H9 (cell line): ENCODE measurements around the gene LSG1. TPM values are rescaled to one million over a fixed set of nuclear protein-coding genes. Genes with fewer than 3 reads are reported as not detected.
"Not testable (repeated sequence)": the region's sequence is repeated elsewhere in the genome, so short reads cannot be mapped to it uniquely, and the experiment has no call there.

Source experiments
- DNase-seq: peaks from one replicate; pipeline ENCODE4 v3.0.0-alpha.2; 2017
- H2AFZ ChIP-seq: one replicate; pipeline ENCODE4 v1.6.1; 2013; ENCODE audit warnings: mild to moderate bottlenecking, low read length, control low read depth, moderate library complexity
- H2AK5ac ChIP-seq: 2 replicates; pipeline ENCODE4 v1.6.1; 2013; ENCODE audit warnings: low read length, control low read depth, mixed read lengths; ENCODE audit not compliant: insufficient read length
- H2BK120ac ChIP-seq: one replicate; pipeline ENCODE4 v1.6.1; 2013; ENCODE audit warnings: low read depth, mild to moderate bottlenecking, low read length, control low read depth, inconsistent platforms; ENCODE audit not compliant: poor library complexity, severe bottlenecking
- H2BK12ac ChIP-seq: 2 replicates; pipeline ENCODE4 v1.6.1; 2013; ENCODE audit warnings: low read length, control low read depth, mixed read lengths, low read depth; ENCODE audit not compliant: insufficient read length
- H2BK15ac ChIP-seq: 2 replicates; pipeline ENCODE4 v1.6.1; 2013; ENCODE audit warnings: low read depth, low read length, control low read depth
- H2BK20ac ChIP-seq: one replicate; pipeline ENCODE4 v1.6.1; 2013; ENCODE audit warnings: low read depth, mild to moderate bottlenecking, low read length, control low read depth, inconsistent platforms; ENCODE audit not compliant: poor library complexity, severe bottlenecking
- H2BK5ac ChIP-seq: 2 replicates; pipeline ENCODE4 v1.6.1; 2013; ENCODE audit warnings: low read length, control low read depth, mixed read lengths; ENCODE audit not compliant: insufficient read length
- H3K14ac ChIP-seq: 2 replicates; pipeline ENCODE4 v1.6.1; 2013; ENCODE audit warnings: low read length, control low read depth; ENCODE audit not compliant: insufficient read depth
- H3K18ac ChIP-seq: 2 replicates; pipeline ENCODE4 v1.6.1; 2013; ENCODE audit warnings: low read depth, mild to moderate bottlenecking, mixed read lengths, low read length, control low read depth; ENCODE audit not compliant: insufficient read length
- H3K23ac ChIP-seq: 2 replicates; pipeline ENCODE4 v1.6.1; 2013; ENCODE audit warnings: low read length, control low read depth, mixed read lengths, low read depth; ENCODE audit not compliant: insufficient read length
- H3K23me2 ChIP-seq: 2 replicates; pipeline ENCODE4 v1.6.1; 2013; ENCODE audit warnings: low read depth, mild to moderate bottlenecking, mixed read lengths, low read length, control low read depth; ENCODE audit not compliant: insufficient read length, poor library complexity, severe bottlenecking
- H3K27ac ChIP-seq: 2 replicates; pipeline ENCODE4 v1.5.1; 2013; ENCODE audit warnings: low read length, control low read depth, mixed read lengths, low read depth; ENCODE audit not compliant: insufficient read length
- H3K27me3 ChIP-seq: 2 replicates; pipeline ENCODE4 v1.6.1; 2013; ENCODE audit warnings: low read length, control low read depth, inconsistent platforms; ENCODE audit not compliant: insufficient read depth
- H3K4ac ChIP-seq: 2 replicates; pipeline ENCODE4 v1.6.1; 2013; ENCODE audit warnings: low read depth, mild to moderate bottlenecking, control low read depth, inconsistent platforms, low read length, moderate library complexity
- H3K4me1 ChIP-seq: 2 replicates; pipeline ENCODE4 v1.6.1; 2013; ENCODE audit warnings: low read length, control low read depth, inconsistent platforms; ENCODE audit not compliant: insufficient read depth
- H3K4me2 ChIP-seq: 2 replicates; pipeline ENCODE4 v1.6.1; 2013; ENCODE audit warnings: low read length, control low read depth, mixed read lengths; ENCODE audit not compliant: insufficient read length, insufficient read depth
- H3K56ac ChIP-seq: 2 replicates; pipeline ENCODE4 v1.6.1; 2013; ENCODE audit warnings: low read depth, mild to moderate bottlenecking, mixed read lengths, low read length, control low read depth; ENCODE audit not compliant: insufficient read length
- H3K79me1 ChIP-seq: 2 replicates; pipeline ENCODE4 v1.6.1; 2013; ENCODE audit warnings: low read depth, mild to moderate bottlenecking, moderate library complexity, low read length, control low read depth, inconsistent platforms; ENCODE audit not compliant: insufficient read depth, poor library complexity, severe bottlenecking
- H3K79me2 ChIP-seq: 2 replicates; pipeline ENCODE4 v1.6.1; 2013; ENCODE audit warnings: low read length, control low read depth, inconsistent platforms; ENCODE audit not compliant: insufficient read depth
- H3K9ac ChIP-seq: 2 replicates; pipeline ENCODE4 v1.6.1; 2013; ENCODE audit warnings: low read length, control low read depth, mixed read lengths; ENCODE audit not compliant: insufficient read length; ENCODE audit errors: extremely low read depth
- H3K9me3 ChIP-seq: one replicate; pipeline ENCODE4 v1.6.1; 2013; ENCODE audit warnings: low read depth, low read length, inconsistent platforms; ENCODE audit not compliant: control insufficient read depth
- H3T11ph ChIP-seq: one replicate; pipeline ENCODE4 v1.6.1; 2013; ENCODE audit warnings: mild to moderate bottlenecking, low read length, control low read depth, inconsistent platforms
- H4K20me1 ChIP-seq: one replicate; pipeline ENCODE4 v1.6.1; 2013; ENCODE audit not compliant: control insufficient read depth, insufficient read length, insufficient read depth
- H4K5ac ChIP-seq: 2 replicates; pipeline ENCODE4 v1.6.1; 2013; ENCODE audit warnings: low read depth, mild to moderate bottlenecking, mixed read lengths, low read length, control low read depth; ENCODE audit not compliant: insufficient read length
- H4K8ac ChIP-seq: replicated peaks from 2 replicates; pipeline ENCODE4 v1.6.1; 2013; ENCODE audit warnings: low read length, control low read depth, mixed read lengths, low read depth; ENCODE audit not compliant: insufficient read length
- H4K91ac ChIP-seq: 2 replicates; pipeline ENCODE4 v1.6.1; 2013; ENCODE audit warnings: low read depth, mild to moderate bottlenecking, moderate library complexity, mixed read lengths, low read length, control low read depth; ENCODE audit not compliant: insufficient read length
- H3K27ac Mint-ChIP-seq, 3 experiments: 2 replicates in 2 of 3; 3 replicates in 1 of 3; pipeline ENCODE4 v1.8.0; 2020 to 2021; ENCODE audit warnings: mixed read lengths in 3 of 3, mild to moderate bottlenecking in 1 of 3, moderate library complexity in 1 of 3
- H3K27me3 Mint-ChIP-seq: 2 replicates; pipeline ENCODE4 v1.8.0; 2021; ENCODE audit warnings: low read depth, mild to moderate bottlenecking, moderate library complexity, mixed read lengths
- H3K36me3 Mint-ChIP-seq, 3 experiments: 2 replicates in 2 of 3; 3 replicates in 1 of 3; pipeline ENCODE4 v1.8.0; 2020 to 2021; ENCODE audit warnings: low read depth in 3 of 3, mixed read lengths in 3 of 3; ENCODE audit not compliant: insufficient read depth in 1 of 3
- H3K4me1 Mint-ChIP-seq, 2 experiments: 2 replicates each; pipeline ENCODE4 v1.8.0; 2020; ENCODE audit warnings: mixed read lengths in 2 of 2
- H3K4me3 Mint-ChIP-seq, 2 experiments: 2 replicates in 1 of 2; 3 replicates in 1 of 2; pipeline ENCODE4 v1.8.0; 2020 to 2021; ENCODE audit warnings: mild to moderate bottlenecking in 2 of 2, mixed read lengths in 2 of 2, moderate library complexity in 1 of 2
- H3K9me3 Mint-ChIP-seq, 2 experiments: 2 replicates in 1 of 2; 3 replicates in 1 of 2; pipeline ENCODE4 v1.8.0; 2020; ENCODE audit warnings: mild to moderate bottlenecking in 2 of 2, mixed read lengths in 2 of 2, moderate library complexity in 1 of 2
- CTCF ChIP-seq: fragments of 200-600 bp; sonication (generic); conservative IDR thresholded peaks from 3 replicates; pipeline ENCODE4 v1.8.0; 2021; ENCODE audit warnings: antibody characterized with exemption, mild to moderate bottlenecking
- WGBS: extraction: QIAGEN DNeasy Blood & Tissue Kit; methylation state at CpG from one replicate; pipeline ENCODE4 v1.1.7; 2013; ENCODE audit warnings: missing lambda C conversion rate, low lambda C conversion rate, mixed read lengths; ENCODE audit not compliant: insufficient read length; ENCODE audit errors: extremely low coverage; 5-methylcytosine and 5-hydroxymethylcytosine counted together
- total RNA-seq: library from RNA; stranded (reverse); gene quantifications from 2 replicates; pipeline ENCODE4 v1.2.1, GENCODE V29; 2021

The LSG1 gene
- total RNA-seq, 1 experiment from 2014 or later = 63.3 TPM

GRCh38 chr3:194606163-194606562, 65.8 kb downstream of the LSG1 start:
- WGBS = no CpG with 5 or more reads among the region's 8 CpGs
- Histone ChIP-seq H3K27ac (no peak overlapping the region), H3T11ph (no peak overlapping the region), H3K4ac (no peak overlapping the region), H2AK5ac (no peak overlapping the region), H4K91ac (no peak overlapping the region), H3K9ac (no peak overlapping the region), H4K5ac (no peak overlapping the region), H3K14ac (no peak overlapping the region), H3K79me1 (no peaks in the 10 kb centered on the region), H3K79me2 (no peaks in the 10 kb centered on the region), H4K20me1 (no peaks in the 10 kb centered on the region), H3K27me3 (no peaks in the 10 kb centered on the region), H3K23me2 (no peaks in the 10 kb centered on the region), H2BK12ac (no peak overlapping the region), H3K4me1 (no peaks in the 10 kb centered on the region), H2AFZ (no peak overlapping the region), H2BK5ac (no peak overlapping the region), H3K56ac (no peak overlapping the region), H3K18ac (no peak overlapping the region), H2BK120ac (no peak overlapping the region), H3K23ac (no peak overlapping the region), H3K4me2 (no peak overlapping the region), H2BK15ac (no peak overlapping the region), H3K9me3 (no peaks in the 10 kb centered on the region), H2BK20ac (no peak overlapping the region), H4K8ac (no peak overlapping the region)
- peaks cover 12 to 35% (median 17%) of the 10 kb centered on the region in 3 experiments; a peak in 6 of 7 replicates for H3K36me3 Mint-ChIP-seq
- TF ChIP-seq CTCF = no peak
- H3K4me1 Mint-ChIP-seq = peaks cover 3 to 4% of the 10 kb centered on the region in 2 experiments; a peak in 3 of 4 replicates
- no peaks in the 10 kb centered on the region; a peak in 1 of 5 replicates for H3K9me3 Mint-ChIP-seq
- DNase-seq = no peak
- no peak overlapping the region for H3K27ac Mint-ChIP-seq
- no peak overlapping the region for H3K4me3 Mint-ChIP-seq
- no peaks in the 10 kb centered on the region for H3K27me3 Mint-ChIP-seq

GRCh38 chr3:194605314-194605713, 66.7 kb downstream of the LSG1 start:
- not testable (repeated sequence) for H3K27ac ChIP-seq, H3T11ph ChIP-seq, H2AK5ac ChIP-seq, H4K20me1 ChIP-seq, H3K23ac ChIP-seq, H3K27me3 Mint-ChIP-seq, H3K9me3 ChIP-seq, H2BK20ac ChIP-seq, H3K4me1 ChIP-seq, H3K4me1 Mint-ChIP-seq, H2BK5ac ChIP-seq, H2BK12ac ChIP-seq, H3K56ac ChIP-seq, H2AFZ ChIP-seq, H3K4me3 Mint-ChIP-seq, H4K8ac ChIP-seq, H3K79me2 ChIP-seq, H3K79me1 ChIP-seq, H3K4me2 ChIP-seq, H3K9ac ChIP-seq, H4K5ac ChIP-seq, H3K27me3 ChIP-seq, H3K14ac ChIP-seq, H3K4ac ChIP-seq, H2BK15ac ChIP-seq, DNase-seq, H3K18ac ChIP-seq, H3K9me3 Mint-ChIP-seq, H4K91ac ChIP-seq, H3K27ac Mint-ChIP-seq, H2BK120ac ChIP-seq, H3K23me2 ChIP-seq
- WGBS = no CpG with 5 or more reads among the region's 7 CpGs
- H3K36me3 Mint-ChIP-seq = peaks cover 8 to 35% (median 20%) of the 10 kb centered on the region in 3 experiments; a peak in 6 of 7 replicates
